BJ (cell line): ENCODE results near the gene INHBE. TPM values are rescaled to one million over a fixed set of nuclear protein-coding genes. Genes with fewer than 3 reads are reported as not detected.
"Not testable (repeated sequence)": the region's sequence is repeated elsewhere in the genome, so short reads cannot be mapped to it uniquely, and the experiment has no call there.

ENCODE experiments used
- CTCF ChIA-PET: fragments of 350-600 bp; formaldehyde crosslinking; extraction: SDS; loops from one replicate; lab custom pipeline; 2021; ENCODE audit warnings: antibody characterized with exemption, inconsistent platforms; lab: Yijun Ruan, JAX
- POLR2A ChIA-PET: fragments of 300-600 bp; sonication (Branson Sonifier 250); formaldehyde crosslinking; extraction: SDS; loops from one replicate; lab custom pipeline; 2021; ENCODE audit warnings: antibody characterized with exemption; lab: Charles Lee
- DNase-seq: peaks from one replicate; pipeline ENCODE4 v3.0.0-alpha.2; 2011; ENCODE audit warnings: low read depth
- H3K27me3 ChIP-seq: 2 replicates; pipeline ENCODE4 v1.6.0; 2011; ENCODE audit warnings: low read length; ENCODE audit not compliant: control insufficient read depth, insufficient read depth
- H3K36me3 ChIP-seq: 2 replicates; pipeline ENCODE4 v1.5.1; 2011; ENCODE audit warnings: low read length; ENCODE audit not compliant: control insufficient read depth, insufficient read depth
- H3K4me3 ChIP-seq: 2 replicates; pipeline ENCODE4 v1.5.1; 2011; ENCODE audit warnings: low read depth, mild to moderate bottlenecking, control low read depth, low read length
- CTCF ChIP-seq: IDR thresholded peaks from 2 replicates; pipeline ENCODE4 v1.5.1; 2011; ENCODE audit warnings: low read depth, mild to moderate bottlenecking, control low read depth, inconsistent platforms, low read length, moderate library complexity; ENCODE audit not compliant: insufficient read depth
- polyA plus RNA-seq: library from polyadenylated mRNA; depleted of rRNA; stranded (reverse); fragments of >200 nt; gene quantifications from 2 replicates; pipeline ENCODE4 v1.2.3, GENCODE V29; 2011

The INHBE gene
- polyA plus RNA-seq, 1 experiment = 23.9 TPM

GRCh38 chr12:57433370-57433769 is 21.7 kb upstream of the INHBE start:
- H3K4me3 ChIP-seq = no peak overlapping the region
- no peak for DNase-seq
- POLR2A ChIA-PET = no interaction called here
- H3K27me3 ChIP-seq = no peaks in the 10 kb centered on the region; the same call in 1 of the 2 replicates
- CTCF ChIA-PET = interaction anchor here (1.5 to 1.6 kb wide), 2 partner anchors 12 to 19 kb away, joined by 3 to 6 read pairs; no protein-coding TSS in a partner anchor
- no peaks in the 10 kb centered on the region for H3K36me3 ChIP-seq
- no peak for TF ChIP-seq CTCF

GRCh38 chr12:57434517-57435223 is 20.4 kb upstream of the INHBE start, which contains the start of gene INHBC:
TSS of gene INHBC (plus strand) at chr12:57434784. CDS start at chr12:57434887, 103 bp downstream.
- no peaks in the 10 kb centered on the region for H3K36me3 ChIP-seq
- ChIA-PET CTCF (interaction anchor here (1.6 kb wide), 2 partner anchors 18 to 21 kb away, joined by 3 to 8 read pairs; partner anchors contain the start of gene INHBE), POLR2A (no interaction called here)
- H3K27me3 ChIP-seq = no peaks in the 10 kb centered on the region; the same call in 1 of the 2 replicates
- H3K4me3 ChIP-seq = no peak within 1 kb of the TSS
- no peak for TF ChIP-seq CTCF
- DNase-seq = no peak

GRCh38 chr12:57435293-57435692 is 19.8 kb upstream of the INHBE start:
- H3K4me3 ChIP-seq = no peak overlapping the region
- DNase-seq = no peak
- ChIA-PET POLR2A (no interaction called here), CTCF (interaction anchor here (1.6 kb wide), 2 partner anchors 17 to 20 kb away, joined by 3 to 8 read pairs; partner anchors contain the start of gene INHBE)
- no peaks in the 10 kb centered on the region for H3K36me3 ChIP-seq
- TF ChIP-seq CTCF = no peak
- H3K27me3 ChIP-seq = no peaks in the 10 kb centered on the region; the same call in 1 of the 2 replicates

GRCh38 chr12:57438400-57438799 is 16.7 kb upstream of the INHBE start:
- Histone ChIP-seq H3K27me3 (no peaks in the 10 kb centered on the region; the same call in 1 of the 2 replicates), H3K4me3 (no peak overlapping the region), H3K36me3 (no peaks in the 10 kb centered on the region)
- TF ChIP-seq CTCF = no peak
- ChIA-PET CTCF (interaction anchor here (1.4 to 2.5 kb wide), 2 partner anchors 14 to 17 kb away, joined by 5 to 14 read pairs; partner anchors contain the start of gene INHBE), POLR2A (no interaction called here)
- DNase-seq = no peak

GRCh38 chr12:57439762-57440266 is 15.3 kb upstream of the INHBE start:
- CTCF ChIA-PET = no interaction called here

GRCh38 chr12:57441393-57441792 is 13.7 kb upstream of the INHBE start:
- H3K4me3 ChIP-seq, H3K27me3 ChIP-seq, POLR2A ChIA-PET, DNase-seq, H3K36me3 ChIP-seq: not testable (repeated sequence)
- CTCF ChIA-PET = interaction anchor here (0.7 to 1.3 kb wide), 2 partner anchors 11 to 18 kb away, joined by 3 read pairs; partner anchors contain the start of gene GLI1

More at GRCh38 chr12:57439762-57440266, 15.3 kb upstream of the INHBE start:
- H3K36me3 ChIP-seq = no peaks in the 10 kb centered on the region
- TF ChIP-seq CTCF = no peak
- POLR2A ChIA-PET = no interaction called here
- no peak for DNase-seq
- no peaks in the 10 kb centered on the region for H3K27me3 ChIP-seq
- H3K4me3 ChIP-seq = no peak overlapping the region
